ENCODE data around the gene AGAP1.

Gene AGAP1

DNA sequence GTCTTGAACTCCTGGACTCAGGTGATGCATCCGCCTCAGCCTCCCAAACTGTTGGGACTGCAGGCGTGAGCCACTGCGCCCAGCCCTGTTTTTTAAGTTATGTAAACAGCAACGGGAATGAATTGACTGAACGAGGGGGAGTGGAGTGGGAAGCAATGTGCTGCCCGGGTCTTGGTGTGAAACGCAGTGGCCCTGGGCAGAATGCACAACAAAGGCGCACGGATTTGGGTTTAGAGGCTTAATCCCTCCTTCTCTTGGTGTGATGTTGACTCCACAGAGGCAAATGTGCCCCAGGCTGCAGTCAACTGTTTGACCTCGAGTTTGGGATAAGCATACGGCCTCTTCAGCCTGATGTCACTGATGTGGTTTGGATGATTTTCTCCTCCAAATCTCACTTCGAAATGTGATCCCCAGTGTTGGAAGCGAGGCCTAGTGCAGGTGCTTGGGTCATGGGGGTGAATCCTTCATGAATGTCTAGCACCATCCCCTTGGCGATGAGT is 97.4 kb downstream of the AGAP1 start:
- H3K4me3 ChIP-seq = no peak overlapping the region
- DNase-seq (ENCODE audit: low spot score) = no peak
- TF ChIP-seq, protein P1, sequence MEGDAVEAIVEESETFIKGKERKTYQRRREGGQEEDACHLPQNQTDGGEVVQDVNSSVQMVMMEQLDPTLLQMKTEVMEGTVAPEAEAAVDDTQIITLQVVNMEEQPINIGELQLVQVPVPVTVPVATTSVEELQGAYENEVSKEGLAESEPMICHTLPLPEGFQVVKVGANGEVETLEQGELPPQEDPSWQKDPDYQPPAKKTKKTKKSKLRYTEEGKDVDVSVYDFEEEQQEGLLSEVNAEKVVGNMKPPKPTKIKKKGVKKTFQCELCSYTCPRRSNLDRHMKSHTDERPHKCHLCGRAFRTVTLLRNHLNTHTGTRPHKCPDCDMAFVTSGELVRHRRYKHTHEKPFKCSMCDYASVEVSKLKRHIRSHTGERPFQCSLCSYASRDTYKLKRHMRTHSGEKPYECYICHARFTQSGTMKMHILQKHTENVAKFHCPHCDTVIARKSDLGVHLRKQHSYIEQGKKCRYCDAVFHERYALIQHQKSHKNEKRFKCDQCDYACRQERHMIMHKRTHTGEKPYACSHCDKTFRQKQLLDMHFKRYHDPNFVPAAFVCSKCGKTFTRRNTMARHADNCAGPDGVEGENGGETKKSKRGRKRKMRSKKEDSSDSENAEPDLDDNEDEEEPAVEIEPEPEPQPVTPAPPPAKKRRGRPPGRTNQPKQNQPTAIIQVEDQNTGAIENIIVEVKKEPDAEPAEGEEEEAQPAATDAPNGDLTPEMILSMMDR (IDR thresholded peaks at IDR 0.05) = no peak
- H3K27ac ChIP-seq = no peak overlapping the region

DNA sequence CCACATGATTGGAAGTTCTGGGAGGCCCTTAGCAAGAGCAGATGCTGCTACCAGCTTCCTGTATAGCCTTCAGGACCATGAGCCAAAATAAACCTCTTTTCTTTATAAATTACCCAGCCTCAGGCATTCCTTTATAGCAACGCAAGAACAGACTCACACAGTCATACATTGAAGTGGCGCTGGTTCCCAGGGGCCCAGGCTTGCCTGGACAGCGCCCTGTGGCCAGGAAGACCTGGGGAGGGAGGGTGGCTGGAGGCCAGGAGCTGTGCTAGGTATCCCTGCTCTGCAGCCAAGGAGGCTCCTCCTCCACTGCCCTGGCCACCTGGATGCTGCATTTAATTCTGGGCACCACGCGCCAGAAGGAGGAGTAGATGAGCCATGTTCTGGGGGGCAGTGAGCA is 98.1 kb downstream of the AGAP1 start:
- DNase-seq (ENCODE audit: low spot score) = no peak
- Histone ChIP-seq H3K27ac (no peak overlapping the region), H3K4me3 (no peak overlapping the region)
- TF ChIP-seq, protein P1 (IDR thresholded peaks at IDR 0.05) = no peak

DNA sequence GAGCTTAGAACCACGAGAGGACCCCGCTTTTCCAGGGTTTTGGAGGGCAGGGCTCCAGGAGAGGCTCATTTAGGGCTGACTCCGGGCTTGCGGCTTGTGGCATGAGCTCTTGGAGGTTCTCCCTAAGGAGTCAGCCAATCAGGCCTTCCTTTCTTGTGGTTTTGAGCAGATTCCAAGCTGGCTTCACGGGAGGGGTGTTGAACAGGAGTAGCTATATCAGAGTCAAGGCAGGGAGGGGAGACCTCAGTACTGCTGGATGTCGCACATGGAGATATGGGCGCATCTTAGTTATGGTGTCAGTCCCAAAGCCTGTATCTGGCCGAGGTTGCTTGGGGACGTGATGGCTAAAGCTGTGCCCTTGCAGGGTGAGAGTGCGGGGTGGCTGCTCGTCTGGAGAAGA is 98.6 kb downstream of the AGAP1 start:
- H3K27ac ChIP-seq = no peak overlapping the region
- no peak overlapping the region for H3K4me3 ChIP-seq
- no peak for DNase-seq (ENCODE audit: low spot score)
- TF ChIP-seq, protein P1 (IDR thresholded peaks at IDR 0.05) = no peak

DNA sequence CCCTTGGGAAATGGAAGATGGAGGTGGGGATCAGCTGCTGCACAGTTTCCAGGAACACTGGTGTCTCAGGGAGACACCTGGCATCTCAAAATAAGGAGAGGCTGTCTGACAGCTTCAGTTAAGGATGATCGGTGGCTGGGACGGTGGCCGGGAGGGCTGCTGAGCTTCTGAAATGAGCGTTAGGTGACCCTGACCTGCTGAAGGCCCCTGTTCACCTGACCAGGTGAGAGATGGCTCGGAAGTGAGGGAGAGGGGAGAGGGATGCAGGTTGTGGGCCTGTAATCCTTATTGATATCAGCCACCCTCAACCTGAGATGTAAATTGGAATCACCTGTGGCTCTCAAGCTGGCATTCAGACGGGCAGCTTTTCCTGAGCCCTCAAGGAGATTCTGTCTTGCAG is 99.0 kb downstream of the AGAP1 start:
- no peak overlapping the region for H3K4me3 ChIP-seq
- no peak for DNase-seq (ENCODE audit: low spot score)
- TF ChIP-seq, protein P1 (IDR thresholded peaks at IDR 0.05) = no peak
- no peak overlapping the region for H3K27ac ChIP-seq

DNA sequence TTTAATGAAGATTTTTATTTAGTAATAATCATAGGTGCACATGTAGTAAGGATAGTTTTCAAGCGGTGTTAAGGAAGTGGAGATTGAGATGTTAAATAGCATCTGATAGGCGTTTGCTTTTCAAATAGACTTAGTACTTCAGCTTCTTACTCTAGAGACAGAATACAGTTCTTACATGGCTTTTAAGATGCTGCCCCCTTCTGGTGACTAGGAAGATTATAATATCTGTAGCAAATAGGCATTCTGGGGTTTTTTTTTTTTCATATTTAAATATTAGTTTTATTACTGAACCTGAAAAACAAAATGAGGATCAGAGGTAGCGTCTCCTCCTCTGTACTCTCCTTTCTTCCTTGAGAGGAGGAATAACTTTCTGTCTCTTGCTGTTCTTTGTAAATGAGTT is 100.2 kb downstream of the AGAP1 start:
- TF ChIP-seq, protein P1 (IDR thresholded peaks at IDR 0.05) = peak; percentile 42
- no peak overlapping the region for H3K4me3 ChIP-seq
- no peak for DNase-seq (ENCODE audit: low spot score)
- no peak overlapping the region for H3K27ac ChIP-seq

DNA sequence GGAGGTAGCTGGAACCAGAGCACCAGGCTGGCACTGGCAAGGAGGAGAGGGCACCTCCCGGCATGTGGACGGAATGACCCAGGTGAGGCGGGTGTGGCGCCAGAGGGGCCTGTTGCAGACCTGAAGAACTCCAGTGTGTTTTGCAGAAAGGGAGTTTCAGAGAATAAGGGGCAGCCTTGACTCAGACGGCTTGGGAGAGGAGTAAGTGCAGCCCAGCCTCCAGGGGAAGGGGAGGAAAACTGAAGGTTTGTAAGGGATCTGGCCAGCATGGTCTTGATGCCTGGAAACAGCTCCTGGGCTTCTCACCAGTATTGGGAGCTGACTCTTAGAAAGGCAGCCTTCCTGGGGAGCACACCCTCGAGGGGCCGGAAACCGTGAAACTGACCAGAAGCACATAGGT is 101.1 kb downstream of the AGAP1 start:
- TF ChIP-seq, protein P1 (IDR thresholded peaks at IDR 0.05) = no peak
- no peak overlapping the region for H3K27ac ChIP-seq
- DNase-seq (ENCODE audit: low spot score) = no peak
- no peak overlapping the region for H3K4me3 ChIP-seq

DNA sequence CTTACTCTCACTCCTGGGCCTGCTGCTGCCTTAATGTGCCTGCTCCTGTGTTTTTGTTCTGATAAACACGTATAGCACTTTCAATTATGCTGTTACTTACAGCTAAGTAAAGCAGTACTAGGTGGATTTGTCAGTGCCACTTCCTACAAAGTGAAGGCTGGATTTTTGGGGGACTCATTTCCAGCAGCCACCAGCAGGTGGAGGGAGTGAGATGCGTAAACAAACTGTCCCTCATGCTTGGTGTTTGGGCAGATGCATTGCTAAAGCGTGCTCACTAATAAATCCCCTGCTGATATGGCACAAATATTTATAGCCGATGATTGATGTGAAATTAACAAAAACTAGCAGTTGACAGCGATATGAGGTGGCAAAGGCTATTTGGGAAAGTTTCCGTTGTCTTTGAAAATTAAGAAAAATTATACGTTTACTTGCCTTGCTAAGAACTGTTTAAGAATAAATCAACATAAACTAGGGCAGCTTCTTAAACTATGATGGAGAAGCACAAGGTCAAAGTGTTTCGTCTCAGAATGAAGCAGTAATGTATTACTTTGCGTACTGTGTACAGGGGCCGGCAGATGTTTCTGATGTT is 101.7 kb downstream of the AGAP1 start:
- TF ChIP-seq, protein P1 (IDR thresholded peaks at IDR 0.05) = peak; percentile 52
- H3K4me3 ChIP-seq = no peak overlapping the region
- no peak overlapping the region for H3K27ac ChIP-seq
- DNase-seq (ENCODE audit: low spot score) = no peak
